MV-4-11 (cell line): Measurements from ENCODE around the gene DYNLL1.
A peak's percentile ranks its signal among the peaks of the same experiment; 100 is the strongest.

Experiments used
- DNase-seq: peaks from one replicate; lab custom pipeline; 2025; lab: John Stamatoyannopoulos, UW

DYNLL1 gene

GRCh38 chr12:120495731-120496412, at the start of gene DYNLL1:
Gene DYNLL1, plus strand, starts transcription at chr12:120496113. Its CDS starts 309 bp downstream, at chr12:120496422.
- peak; percentile 94 for DNase-seq

DNA sequence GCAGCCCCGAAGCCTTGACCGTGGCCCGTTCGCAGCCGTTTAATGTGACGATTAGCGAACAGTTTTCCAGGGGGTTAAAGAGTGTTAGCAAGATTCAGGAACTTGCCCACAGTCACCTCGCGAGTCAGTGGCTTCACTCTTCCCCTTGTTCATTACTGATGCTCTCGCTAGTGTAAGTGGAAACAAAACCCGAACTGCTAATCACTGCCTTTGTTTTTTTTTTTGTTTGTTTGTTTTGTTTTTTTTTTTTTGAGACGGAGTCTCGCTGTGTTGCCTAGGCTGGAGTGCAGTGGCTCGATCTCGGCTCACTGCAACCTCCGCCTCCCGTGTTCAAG, 49.1 kb upstream of the DYNLL1 start:
- peak; percentile 9 for DNase-seq

DNA sequence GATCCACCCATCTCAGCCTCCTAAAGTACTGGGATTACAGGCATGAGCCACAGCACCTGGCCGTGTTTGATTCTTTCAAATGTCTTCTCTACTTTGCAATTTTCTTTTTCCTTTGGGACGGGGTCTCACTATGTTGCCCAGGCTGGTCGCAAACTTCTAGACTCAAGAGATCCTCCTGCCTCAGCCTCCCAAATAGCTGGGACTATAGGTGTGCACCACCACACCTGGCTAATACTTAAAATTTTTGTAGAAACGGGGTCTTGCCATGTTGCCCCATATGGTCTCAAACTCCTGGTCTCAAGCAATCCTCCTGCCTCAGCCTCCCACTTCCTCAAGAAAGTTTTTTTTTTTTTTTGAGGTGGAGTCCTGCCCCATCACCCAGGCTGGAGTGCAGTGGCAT, 47.9 kb upstream of the DYNLL1 start:
- DNase-seq: no peak

GRCh38 chr12:120452524-120452923, 43.4 kb upstream of the DYNLL1 start:
- peak; percentile 41 for DNase-seq

- no peak for DNase-seq
Observed at GRCh38 chr12:120453060-120453750, 42.7 kb upstream of the DYNLL1 start.

DNA sequence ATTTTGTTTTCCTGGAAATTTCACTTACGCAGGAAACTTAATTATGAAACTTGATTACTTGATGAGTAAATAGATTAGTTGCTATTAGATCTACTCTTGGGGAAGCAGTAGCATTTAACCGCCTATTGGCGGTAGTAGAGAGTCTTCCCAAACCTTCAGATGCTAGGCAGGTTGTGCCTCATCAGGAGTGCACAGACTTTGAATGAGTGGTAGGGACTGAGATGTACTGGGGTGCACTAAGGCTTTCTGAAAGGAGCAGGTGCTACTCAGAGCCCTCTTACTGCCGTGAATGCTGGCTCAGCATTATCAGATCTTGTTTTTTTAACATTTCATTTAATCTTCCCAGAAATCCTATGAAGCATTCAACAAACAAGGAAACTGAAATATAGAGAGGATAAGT, 41.9 kb upstream of the DYNLL1 start:
- DNase-seq: peak; percentile 42

DNA sequence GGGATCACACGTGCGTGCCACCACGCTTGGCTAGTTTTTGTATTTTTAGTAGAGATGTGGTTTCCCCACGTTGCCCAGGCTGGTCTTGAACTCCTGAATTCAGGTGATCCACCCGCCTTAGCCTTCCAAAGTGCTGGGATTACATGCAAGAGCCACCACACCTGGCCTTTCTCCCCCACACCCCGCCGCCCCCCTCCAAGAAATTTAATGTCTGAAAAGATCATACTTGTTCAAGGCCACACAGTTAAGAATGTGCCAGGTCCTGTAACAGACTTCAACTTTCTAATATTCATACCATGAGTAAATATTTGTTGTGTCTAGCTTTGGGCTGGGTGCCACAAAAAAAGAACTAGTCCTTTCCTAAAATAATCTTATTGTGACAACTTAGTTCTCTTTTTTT, 40.6 kb upstream of the DYNLL1 start:
- peak; percentile 29 for DNase-seq

DNA sequence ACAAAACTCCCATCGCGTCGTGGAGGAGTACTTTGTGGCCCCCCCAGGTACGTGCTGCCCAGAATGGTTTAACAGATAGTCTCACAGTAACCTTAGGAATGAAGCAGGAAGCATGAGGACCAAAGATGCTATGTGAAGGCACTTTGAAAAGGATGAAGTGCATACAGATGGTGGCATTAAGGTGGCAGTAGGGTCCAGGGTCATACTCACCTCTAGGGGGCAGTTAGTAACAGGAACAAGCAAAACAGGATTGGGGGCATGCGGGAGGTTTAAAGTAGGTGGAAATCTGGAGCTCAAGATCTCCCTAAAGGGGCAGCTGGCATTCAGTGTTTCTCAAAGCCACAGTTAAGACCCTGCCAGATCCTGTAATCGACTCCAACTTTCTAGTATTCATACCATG, 38.8 kb upstream of the DYNLL1 start:
- no peak for DNase-seq

GRCh38 chr12:120460157-120460556, 35.8 kb upstream of the DYNLL1 start:
- DNase-seq: no peak

DNA sequence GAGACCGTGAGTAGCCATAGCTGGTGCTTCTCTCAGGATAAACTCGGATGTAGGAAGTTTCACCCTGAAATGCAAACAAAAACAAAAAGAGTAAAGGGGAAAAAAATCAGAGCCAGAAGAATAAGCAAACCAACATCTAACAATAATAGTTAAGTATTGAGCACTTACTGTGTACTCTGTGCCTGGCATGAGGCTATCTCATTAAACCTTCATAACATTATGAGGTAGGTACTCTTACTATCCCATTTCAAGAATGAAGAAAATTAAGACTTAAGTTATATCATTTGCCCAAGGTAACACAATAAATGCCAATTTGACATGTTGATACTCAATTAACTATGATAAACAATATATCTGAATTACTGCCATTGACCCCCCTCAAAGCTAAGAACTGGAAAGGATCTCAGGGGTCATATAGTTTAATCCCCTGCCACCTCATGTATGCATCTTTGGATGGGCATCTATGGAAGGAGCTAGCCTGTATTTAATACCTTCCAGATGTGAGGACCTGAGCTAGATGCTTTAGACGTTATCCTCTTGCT, 33.7 kb upstream of the DYNLL1 start:
- no peak for DNase-seq

DNA sequence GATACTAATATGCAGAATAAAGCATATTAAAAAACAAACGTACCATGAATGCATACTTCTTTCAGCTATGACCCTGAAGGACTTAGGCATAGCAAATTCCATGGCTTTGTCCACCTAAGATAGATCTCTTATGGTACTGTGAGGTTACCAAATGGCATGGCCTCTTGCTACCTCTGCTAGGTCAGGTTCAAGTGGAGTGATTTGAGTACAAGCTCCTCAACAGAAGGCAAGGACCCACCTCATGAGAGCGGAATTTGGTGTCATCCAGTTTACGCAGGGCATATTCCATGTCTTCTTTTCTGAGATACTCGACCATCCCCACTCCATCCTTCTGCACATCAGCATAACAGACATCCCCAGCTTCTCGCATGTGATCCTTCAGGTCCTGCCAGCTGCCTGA, 32.2 kb upstream of the DYNLL1 start:
- no peak for DNase-seq

DNA sequence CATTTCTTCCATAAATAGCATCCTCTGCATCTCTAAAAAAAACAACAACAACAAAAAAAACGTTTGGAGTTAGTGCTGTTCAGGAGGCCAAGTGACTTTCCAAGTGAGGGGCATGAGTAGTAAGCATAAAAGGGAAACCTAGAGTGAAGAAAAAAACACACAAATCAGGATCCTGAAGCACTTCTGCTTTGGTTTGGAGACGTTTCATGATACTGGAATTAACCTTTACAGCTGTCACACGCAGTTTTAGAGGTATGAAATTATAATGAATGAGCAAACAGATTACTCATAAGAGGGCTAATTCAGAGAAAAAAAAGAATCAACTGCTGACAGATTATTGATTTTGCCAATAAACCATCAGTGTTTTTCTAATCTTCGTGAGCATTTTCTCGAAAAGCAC, 30.2 kb upstream of the DYNLL1 start:
- DNase-seq: no peak

- peak; percentile 54 for DNase-seq
Observed at GRCh38 chr12:120466560-120467315, 29.2 kb upstream of the DYNLL1 start.

DNA sequence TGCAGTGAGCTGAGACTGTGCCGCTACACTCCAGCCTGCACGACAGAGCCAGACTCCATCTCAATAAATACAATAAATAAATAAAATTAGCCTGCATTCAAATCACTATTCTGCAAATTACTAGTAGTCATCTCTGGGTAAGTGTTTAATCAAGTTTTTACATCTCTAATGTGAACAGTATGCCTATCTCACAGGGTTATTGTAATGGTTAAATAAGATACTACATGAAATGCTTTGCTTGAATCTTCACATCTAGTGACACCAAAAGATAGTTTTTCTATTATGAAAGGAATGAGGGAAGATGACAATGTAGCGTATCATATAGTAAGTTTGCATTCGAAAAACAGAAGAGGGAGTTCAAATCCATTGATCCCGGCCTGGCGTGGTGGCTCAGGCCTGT, 28.5 kb upstream of the DYNLL1 start:
- no peak for DNase-seq

GRCh38 chr12:120468325-120468820, 27.5 kb upstream of the DYNLL1 start:
- DNase-seq: peak; percentile 91

GRCh38 chr12:120468821-120469449, 27.0 kb upstream of the DYNLL1 start:
- DNase-seq: no peak

DNA sequence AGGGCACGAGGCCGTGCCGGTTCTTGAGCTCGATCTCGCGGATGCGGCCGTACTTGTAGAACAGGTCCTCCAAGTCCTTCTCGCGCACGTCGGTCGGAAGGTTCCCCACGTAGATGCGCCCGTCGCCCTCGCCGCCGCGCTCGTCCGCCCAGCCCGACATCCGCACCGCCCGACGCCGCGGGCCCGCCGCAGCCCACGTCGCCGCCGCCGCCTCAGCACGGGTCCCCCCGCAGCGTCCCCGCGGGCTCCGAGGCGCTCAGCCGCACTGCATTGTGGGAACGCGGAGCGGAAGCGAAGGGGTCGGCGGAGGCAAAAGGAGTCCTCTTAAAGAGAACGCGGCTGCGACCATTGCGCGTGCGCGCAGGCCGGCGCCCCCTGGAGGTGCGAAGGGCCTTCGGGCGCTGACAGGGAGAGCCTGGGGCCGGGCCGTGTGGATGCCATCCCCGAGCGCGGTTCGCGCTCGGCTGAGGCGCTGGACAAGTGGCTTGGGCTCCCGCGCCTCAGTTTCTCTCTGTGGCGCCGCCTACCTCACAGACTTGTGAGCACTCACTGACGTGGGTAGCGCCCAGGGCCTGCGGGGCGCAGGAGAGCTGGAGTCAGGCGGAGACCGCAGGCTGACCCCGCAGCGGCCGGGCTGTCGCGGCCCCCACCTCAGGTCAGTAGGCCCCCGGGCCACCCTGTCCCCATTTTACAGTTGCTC, 26.3 kb upstream of the DYNLL1 start, which contains the start of gene SRSF9:
Gene SRSF9, minus strand, starts transcription at position 299 of the 700 bp plus-strand sequence. Its CDS starts 139 bp downstream, at position 160.
- DNase-seq: peak; percentile 93

DNA sequence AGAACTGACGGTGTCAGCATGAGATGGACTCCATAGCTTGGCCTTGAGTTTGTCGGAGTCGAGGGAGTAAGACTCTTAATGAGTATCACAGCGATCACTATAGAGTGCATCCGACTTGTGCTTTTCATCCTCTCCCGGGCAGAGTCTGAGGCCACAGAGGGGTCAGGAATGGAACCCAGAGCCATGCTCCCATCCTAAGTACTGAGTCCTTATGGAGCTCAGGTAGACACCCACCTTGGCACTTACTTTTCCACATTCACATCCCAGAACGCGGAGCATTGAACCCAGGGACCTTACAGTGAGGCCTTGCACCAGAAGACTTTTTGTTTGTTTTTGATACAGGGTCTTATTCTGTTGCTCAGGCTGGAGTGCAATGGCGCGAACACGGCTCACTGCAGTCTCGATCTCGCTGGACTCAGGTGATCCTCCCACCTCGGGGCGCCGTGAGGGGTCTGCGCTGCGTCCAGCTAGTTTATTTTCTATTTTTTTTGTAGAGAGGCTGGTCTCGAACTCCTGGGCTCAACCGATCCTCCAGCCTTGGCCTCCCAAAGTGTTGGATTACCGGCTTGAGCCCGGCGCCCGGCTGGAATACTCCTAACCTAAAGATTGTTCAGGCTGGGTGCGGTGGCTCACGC, 25.6 kb upstream of the DYNLL1 start:
- no peak for DNase-seq

DNA sequence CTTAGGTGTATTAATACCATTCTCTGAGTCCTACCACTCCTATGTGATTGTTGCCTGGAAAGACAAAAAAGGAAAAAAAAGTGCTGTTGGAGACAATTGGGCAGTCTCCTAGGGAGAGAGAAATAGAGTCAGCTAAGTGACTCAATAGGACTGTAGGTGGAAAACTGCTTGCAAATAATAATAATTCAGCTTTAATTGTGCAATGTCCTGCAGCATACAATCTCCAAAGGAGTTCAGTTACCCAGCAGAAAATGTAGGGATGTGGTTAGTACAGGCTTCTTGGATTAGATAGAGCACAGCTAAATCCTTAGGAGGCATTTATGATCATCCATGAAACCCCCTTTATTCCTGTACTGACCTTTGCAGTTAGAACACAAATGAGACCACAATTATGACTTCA, 23.4 kb upstream of the DYNLL1 start:
- no peak for DNase-seq

- DNase-seq: no peak
Observed at GRCh38 chr12:120473807-120474615, 21.9 kb upstream of the DYNLL1 start.
